Memory B cell (primary cell): ENCODE data around the gene SMIM35.

Source experiments
- ATAC-seq: fragments of 150-1000 bp; cut with Tn5 transposase; 2 replicates; pipeline ENCODE4 v1.10.0; 2021; ENCODE audit warnings: low read depth, mild to moderate bottlenecking, moderate library complexity
- DNase-seq, 2 donors: peaks; one replicate each; pipeline ENCODE4 v3.0.0; 2022; ENCODE audit warnings: low spot score in 2 of 2
- H3K27ac Mint-ChIP-seq: one replicate; pipeline ENCODE4 v1.8.0; 2022; ENCODE audit warnings: mild to moderate bottlenecking, moderate library complexity, mixed read lengths
- H3K27me3 Mint-ChIP-seq: one replicate; pipeline ENCODE4 v1.8.0; 2022; ENCODE audit warnings: mixed read lengths
- H3K36me3 Mint-ChIP-seq: one replicate; pipeline ENCODE4 v1.8.0; 2022; ENCODE audit warnings: mild to moderate bottlenecking, mixed read lengths
- H3K4me1 Mint-ChIP-seq: one replicate; pipeline ENCODE4 v1.8.0; 2022; ENCODE audit warnings: mixed read lengths
- H3K4me3 Mint-ChIP-seq: one replicate; pipeline ENCODE4 v1.8.0; 2022; ENCODE audit warnings: mild to moderate bottlenecking, moderate library complexity, mixed read lengths
- H3K9me3 Mint-ChIP-seq: one replicate; pipeline ENCODE4 v1.8.0; 2022; ENCODE audit warnings: mixed read lengths

The SMIM35 gene

GRCh38 chr11:118051611-118052461, 34.9 kb downstream of the SMIM35 start:
- peak overlapping the region; percentile 82 for H3K27ac Mint-ChIP-seq
- peak overlapping the region; percentile 14 for H3K4me3 Mint-ChIP-seq
- H3K4me1 Mint-ChIP-seq = peaks cover 33% of the 10 kb centered on the region
- ATAC-seq (peak; percentile 78), DNase-seq (peak in 1 of 2 donors; percentile 23)
- H3K27me3 Mint-ChIP-seq = peaks cover 9% of the 10 kb centered on the region
- H3K36me3 Mint-ChIP-seq = no peaks in the 10 kb centered on the region
- no peaks in the 10 kb centered on the region for H3K9me3 Mint-ChIP-seq

DNA sequence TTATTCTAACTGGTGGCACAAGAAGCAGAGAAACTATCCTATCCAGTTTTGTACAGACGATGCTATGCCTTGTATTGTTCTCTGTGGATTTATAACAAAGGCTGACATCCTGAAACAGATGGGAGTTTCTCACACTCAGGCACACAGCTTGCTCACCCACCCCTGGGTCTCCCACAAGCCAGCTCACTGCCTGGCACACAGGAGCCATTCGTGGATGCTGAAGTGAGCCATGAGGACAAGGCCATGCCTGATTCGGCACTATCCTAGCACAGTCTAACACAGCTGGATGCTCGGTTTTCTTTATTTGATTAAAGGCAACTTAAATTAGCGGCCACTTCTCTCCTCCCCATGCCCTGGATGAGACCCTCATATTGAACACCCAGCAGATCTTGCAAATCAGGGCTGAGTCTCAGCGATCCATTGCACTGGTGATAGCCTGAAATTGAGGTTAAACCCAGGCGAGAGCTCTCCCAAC, 35.6 kb downstream of the SMIM35 start:
- H3K9me3 Mint-ChIP-seq = no peaks in the 10 kb centered on the region
- no peak for ATAC-seq
- peaks cover 5% of the 10 kb centered on the region for H3K27me3 Mint-ChIP-seq
- peak overlapping the region; percentile 14 for H3K4me3 Mint-ChIP-seq
- DNase-seq = no peak
- H3K4me1 Mint-ChIP-seq = peaks cover 33% of the 10 kb centered on the region
- peak overlapping the region; percentile 82 for H3K27ac Mint-ChIP-seq
- no peaks in the 10 kb centered on the region for H3K36me3 Mint-ChIP-seq

DNA sequence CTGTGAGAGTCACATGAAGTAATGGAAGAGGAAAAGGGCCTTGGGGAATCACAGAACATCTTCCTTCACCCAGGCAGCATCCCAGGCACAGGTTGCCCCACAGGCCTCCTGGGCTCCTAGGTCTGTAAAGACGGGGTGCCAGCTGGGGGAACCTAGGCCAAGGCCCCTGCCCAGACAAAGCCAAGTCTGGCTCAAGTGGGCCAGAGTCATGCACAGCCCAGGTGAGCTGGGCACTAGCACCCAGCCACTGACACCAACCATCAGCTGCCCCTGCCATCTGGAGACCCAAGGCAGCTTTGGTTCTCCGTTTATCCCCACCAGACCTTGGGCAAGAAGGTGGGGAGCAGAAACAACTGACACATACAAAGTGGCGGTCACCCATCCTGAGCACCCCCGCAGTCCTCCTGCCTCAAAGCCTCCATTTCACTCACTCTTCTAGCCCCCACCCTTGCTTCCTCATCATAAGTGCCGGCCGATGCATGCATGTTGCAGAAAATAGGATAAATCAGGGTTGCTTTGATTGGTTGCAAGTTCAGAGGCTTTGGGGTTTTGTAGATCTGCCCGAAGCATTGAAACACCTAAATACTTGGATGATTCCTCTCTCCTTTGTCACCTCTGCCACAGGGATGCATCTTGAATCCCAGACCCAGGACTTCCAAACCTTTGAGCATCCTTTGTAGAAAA, 36.4 kb downstream of the SMIM35 start:
- Mint-ChIP-seq H3K27me3 (no peaks in the 10 kb centered on the region), H3K27ac (no peak overlapping the region), H3K4me1 (peaks cover 38% of the 10 kb centered on the region), H3K36me3 (no peaks in the 10 kb centered on the region), H3K9me3 (no peaks in the 10 kb centered on the region), H3K4me3 (no peak overlapping the region)
- no peak for ATAC-seq
- DNase-seq = no peak

- H3K4me1 Mint-ChIP-seq = peaks cover 44% of the 10 kb centered on the region
- H3K4me3 Mint-ChIP-seq = no peak overlapping the region
- no peak for DNase-seq
- H3K36me3 Mint-ChIP-seq = no peaks in the 10 kb centered on the region
- ATAC-seq = no peak
- no peaks in the 10 kb centered on the region for H3K9me3 Mint-ChIP-seq
- H3K27me3 Mint-ChIP-seq = no peaks in the 10 kb centered on the region
- H3K27ac Mint-ChIP-seq = no peak overlapping the region
These were observed 37.0 kb downstream of the SMIM35 start for GRCh38 chr11:118049771-118050170.

- H3K4me1 Mint-ChIP-seq = peaks cover 45% of the 10 kb centered on the region
- DNase-seq = no peak
- H3K27ac Mint-ChIP-seq = no peak overlapping the region
- H3K36me3 Mint-ChIP-seq = no peaks in the 10 kb centered on the region
- no peaks in the 10 kb centered on the region for H3K9me3 Mint-ChIP-seq
- no peak for ATAC-seq
- no peaks in the 10 kb centered on the region for H3K27me3 Mint-ChIP-seq
- peak overlapping the region; percentile 6 for H3K4me3 Mint-ChIP-seq
These were observed 38.0 kb downstream of the SMIM35 start for GRCh38 chr11:118048472-118049370.

DNA sequence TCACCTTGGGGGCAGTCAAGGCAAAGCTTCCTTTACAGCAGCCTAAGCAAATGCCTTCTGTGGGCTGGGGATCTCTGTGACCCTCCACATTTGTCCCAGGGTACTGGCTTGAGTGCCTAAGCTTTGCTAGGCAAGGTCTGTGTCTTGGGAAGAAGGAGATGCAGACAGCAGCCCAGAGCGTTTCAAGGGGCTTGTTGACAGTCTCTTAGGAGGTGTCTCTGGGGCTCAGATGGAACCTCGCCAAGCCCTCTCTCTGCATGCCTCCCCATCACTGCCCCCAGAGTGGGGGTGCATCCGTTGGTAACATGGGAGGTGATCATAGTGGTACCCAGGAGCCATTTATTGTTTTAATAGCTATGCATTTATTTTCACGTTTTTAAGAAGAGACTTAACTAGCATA, 39.0 kb downstream of the SMIM35 start:
- no peak overlapping the region for H3K4me3 Mint-ChIP-seq

DNA sequence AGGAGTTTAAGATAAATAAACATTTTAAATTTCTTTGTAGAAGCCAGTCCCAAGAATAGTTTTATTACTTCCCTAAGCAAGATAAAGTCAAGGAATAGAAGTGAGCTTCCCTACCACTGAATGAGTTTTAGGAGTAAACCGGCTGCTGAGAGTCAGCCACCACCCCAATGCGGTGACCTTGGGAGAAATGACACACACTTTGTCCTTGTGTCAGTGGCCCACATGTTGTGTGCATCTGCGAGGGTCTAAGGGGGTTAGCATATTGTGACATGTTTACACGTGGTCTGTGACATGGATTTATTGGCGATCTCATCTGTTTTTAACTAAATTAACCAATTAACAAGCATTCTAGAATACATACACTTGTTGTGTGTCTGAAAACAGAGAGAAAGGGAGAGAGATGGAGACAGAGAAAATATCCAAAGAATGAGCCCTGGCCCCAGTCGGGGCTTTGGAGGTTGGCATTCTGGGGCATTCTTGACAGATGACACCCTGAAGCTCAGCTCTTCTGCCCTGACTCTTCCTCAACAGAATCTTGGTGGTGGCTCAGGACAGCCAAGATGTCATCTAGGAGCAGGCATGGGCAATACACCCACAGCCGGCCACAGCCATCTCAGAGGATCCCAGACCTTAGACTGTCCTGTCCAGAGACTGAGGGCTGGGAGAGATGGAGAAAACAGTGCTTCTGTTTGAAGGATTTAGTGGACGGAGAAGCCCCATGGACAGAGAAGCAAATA, 39.6 kb downstream of the SMIM35 start:
- H3K9me3 Mint-ChIP-seq = no peaks in the 10 kb centered on the region
- peak overlapping the region; percentile 60 for H3K27ac Mint-ChIP-seq
- no peak overlapping the region for H3K4me3 Mint-ChIP-seq
- DNase-seq (no peak), ATAC-seq (no peak)
- H3K4me1 Mint-ChIP-seq = peaks cover 39% of the 10 kb centered on the region
- no peaks in the 10 kb centered on the region for H3K36me3 Mint-ChIP-seq
- H3K27me3 Mint-ChIP-seq = no peaks in the 10 kb centered on the region

More for the DNA sequence above, 39.0 kb downstream of the SMIM35 start:
- Mint-ChIP-seq H3K27me3 (no peaks in the 10 kb centered on the region), H3K36me3 (no peaks in the 10 kb centered on the region), H3K27ac (no peak overlapping the region), H3K9me3 (no peaks in the 10 kb centered on the region), H3K4me1 (peaks cover 43% of the 10 kb centered on the region)
- ATAC-seq (no peak), DNase-seq (no peak)

DNA sequence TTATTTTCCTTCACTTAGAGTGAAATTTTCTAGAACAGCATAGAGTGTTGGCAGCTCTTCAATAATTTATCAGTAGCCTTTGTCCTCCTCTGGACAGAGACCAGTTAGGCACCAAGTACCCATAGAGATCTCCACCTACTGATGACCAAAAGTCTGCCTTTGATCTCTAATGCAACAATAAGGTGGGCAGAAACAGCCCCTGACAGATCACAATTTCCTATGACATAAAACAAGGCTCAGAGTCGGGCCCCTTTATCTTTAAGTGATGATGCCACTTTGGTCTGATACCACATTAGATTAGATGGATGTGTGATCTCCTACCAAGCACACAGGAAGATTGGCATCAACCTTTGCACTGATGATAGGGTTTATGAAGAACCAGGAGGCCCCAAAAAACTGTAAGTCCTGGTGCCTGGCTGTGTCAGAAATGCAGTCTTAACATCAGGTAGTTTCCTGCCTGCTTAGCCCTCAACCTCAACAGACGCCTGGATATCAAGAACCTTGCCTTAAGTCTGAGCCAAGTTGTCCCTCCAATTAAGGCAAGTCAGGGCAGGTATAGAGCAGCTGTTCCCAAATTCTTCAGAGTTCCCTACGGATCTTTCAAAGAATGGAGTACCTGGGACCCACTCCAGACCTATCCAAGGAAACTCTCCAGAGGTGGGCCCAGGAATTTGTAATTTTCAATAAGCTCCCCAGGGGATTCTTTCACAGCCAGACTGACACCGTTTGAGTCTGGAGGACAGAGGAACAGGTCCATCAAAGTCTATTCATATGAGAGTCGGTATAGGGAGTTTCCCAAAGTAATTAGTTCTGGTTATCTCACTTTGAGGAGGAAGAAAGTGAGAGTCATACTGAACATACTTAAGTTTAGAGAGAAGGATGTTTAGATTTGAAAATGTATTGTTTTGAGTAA, 40.5 kb downstream of the SMIM35 start:
- Mint-ChIP-seq H3K4me3 (no peak overlapping the region), H3K9me3 (no peaks in the 10 kb centered on the region), H3K4me1 (peaks cover 31% of the 10 kb centered on the region), H3K36me3 (no peaks in the 10 kb centered on the region), H3K27ac (peak overlapping the region; percentile 60), H3K27me3 (no peaks in the 10 kb centered on the region)
- ATAC-seq = peak; percentile 70
- no peak for DNase-seq

GRCh38 chr11:118045191-118045590, 41.6 kb downstream of the SMIM35 start:
- no peaks in the 10 kb centered on the region for H3K36me3 Mint-ChIP-seq
- DNase-seq = no peak
- H3K4me1 Mint-ChIP-seq = peaks cover 25% of the 10 kb centered on the region
- no peaks in the 10 kb centered on the region for H3K9me3 Mint-ChIP-seq
- ATAC-seq = no peak
- no peaks in the 10 kb centered on the region for H3K27me3 Mint-ChIP-seq
- H3K4me3 Mint-ChIP-seq = no peak overlapping the region
- peak overlapping the region; percentile 32 for H3K27ac Mint-ChIP-seq

GRCh38 chr11:118042796-118043195, 44.0 kb downstream of the SMIM35 start:
- Mint-ChIP-seq H3K36me3 (no peaks in the 10 kb centered on the region), H3K9me3 (no peaks in the 10 kb centered on the region), H3K27ac (peak overlapping the region; percentile 13), H3K27me3 (no peaks in the 10 kb centered on the region), H3K4me3 (no peak overlapping the region), H3K4me1 (peaks cover 19% of the 10 kb centered on the region)
- no peak for ATAC-seq
- DNase-seq = no peak

GRCh38 chr11:118042141-118042540, 44.6 kb downstream of the SMIM35 start:
- no peak for ATAC-seq
- Mint-ChIP-seq H3K9me3 (no peaks in the 10 kb centered on the region), H3K27me3 (no peaks in the 10 kb centered on the region), H3K4me1 (peaks cover 19% of the 10 kb centered on the region), H3K36me3 (no peaks in the 10 kb centered on the region), H3K4me3 (no peak overlapping the region), H3K27ac (no peak overlapping the region)
- DNase-seq = no peak

DNA sequence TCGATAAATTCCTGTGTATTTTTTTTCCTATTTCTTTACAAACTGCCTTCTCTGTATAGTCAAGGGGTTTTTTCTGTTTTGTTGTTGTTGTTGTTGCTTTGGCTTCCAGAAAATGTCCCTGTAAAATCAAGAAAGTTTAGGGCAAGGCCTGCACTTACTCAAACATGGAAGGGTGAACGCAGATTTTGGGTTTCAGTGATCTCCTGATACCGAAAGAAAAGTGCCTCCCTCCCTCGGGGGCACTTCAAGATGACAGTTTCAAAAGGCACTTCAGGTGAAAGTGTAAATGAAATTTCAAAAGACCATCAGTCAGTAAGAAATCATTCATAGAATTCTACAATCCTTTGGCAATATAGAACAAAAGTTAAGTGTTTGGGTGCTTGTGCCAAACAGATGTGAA, 53.3 kb downstream of the SMIM35 start:
- DNase-seq (no peak), ATAC-seq (no peak)
- Mint-ChIP-seq H3K27ac (no peak overlapping the region), H3K27me3 (no peaks in the 10 kb centered on the region), H3K9me3 (no peaks in the 10 kb centered on the region), H3K4me3 (no peak overlapping the region), H3K4me1 (peaks cover 4% of the 10 kb centered on the region), H3K36me3 (no peaks in the 10 kb centered on the region)
